HepG2 (cell line): ENCODE results near the gene SFXN5. TPM values are rescaled to one million over a fixed set of nuclear protein-coding genes. Genes with fewer than 3 reads are reported as not detected.

Source experiments
- FOSL1 ChIP-seq: sonication (generic); formaldehyde crosslinking; IDR thresholded peaks from 2 replicates; pipeline ENCODE4 v1.9.0; 2021; ENCODE audit warnings: missing genetic modification reagents, borderline replicate concordance
- FOSL2 ChIP-seq: sonication (generic); formaldehyde crosslinking; IDR thresholded peaks from 2 replicates; pipeline ENCODE4 v1.4.0; 2020; ENCODE audit warnings: missing genetic modification reagents
- GABPA ChIP-seq, 2 experiments: IDR thresholded peaks; 2 replicates each; pipeline ENCODE4 v1.6.1; 2011 to 2016; ENCODE audit warnings: low read depth in 2 of 2, low read length in 1 of 2, missing biosample characterization in 1 of 2, missing genetic modification characterization in 1 of 2
- HDAC1 ChIP-seq: sonication (generic); formaldehyde crosslinking; IDR thresholded peaks from 2 replicates; pipeline ENCODE4 v1.5.1; 2020; ENCODE audit warnings: mild to moderate bottlenecking, missing genetic modification reagents
- HOXA3 ChIP-seq: sonication (generic); formaldehyde crosslinking; IDR thresholded peaks from 2 replicates; pipeline ENCODE4 v1.5.0; 2020; ENCODE audit warnings: missing genetic modification reagents
- HOXA9 ChIP-seq: sonication (generic); formaldehyde crosslinking; IDR thresholded peaks from 2 replicates; pipeline ENCODE4 v1.8.1; 2022; ENCODE audit warnings: missing genetic modification reagents, mild to moderate bottlenecking, moderate library complexity, borderline replicate concordance
- KAT7 ChIP-seq: IDR thresholded peaks from 2 replicates; pipeline ENCODE4 v1.6.1; 2018; ENCODE audit warnings: borderline replicate concordance, missing compliant biosample characterization
- MED8 ChIP-seq: sonication (generic); formaldehyde crosslinking; IDR thresholded peaks from 2 replicates; pipeline ENCODE4 v1.8.1; 2023; ENCODE audit warnings: mild to moderate bottlenecking, missing genetic modification reagents; ENCODE audit not compliant: insufficient replicate concordance
- RAD21 ChIP-seq: fragments of 450-650 bp; formaldehyde crosslinking; IDR thresholded peaks from 2 replicates; pipeline ENCODE4 v1.5.0; 2020; ENCODE audit warnings: mild to moderate bottlenecking
- SETDB1 ChIP-seq: sonication (generic); formaldehyde crosslinking; IDR thresholded peaks from 2 replicates; pipeline ENCODE4 v1.5.1; 2020; ENCODE audit warnings: missing genetic modification reagents, mild to moderate bottlenecking, borderline replicate concordance
- SIX4 ChIP-seq: sonication (generic); formaldehyde crosslinking; IDR thresholded peaks from 2 replicates; pipeline ENCODE4 v1.4.0; 2020; ENCODE audit warnings: missing genetic modification reagents
- SMAD9 ChIP-seq: sonication (generic); formaldehyde crosslinking; IDR thresholded peaks from 2 replicates; pipeline ENCODE4 v1.5.1; 2020; ENCODE audit warnings: mild to moderate bottlenecking, missing genetic modification reagents
- SNRNP70 ChIP-seq: fragments of 200-400 bp; formaldehyde crosslinking; IDR thresholded peaks from 2 replicates; pipeline ENCODE4 v1.6.1; 2017; ENCODE audit warnings: mild to moderate bottlenecking, low read depth, low read length, moderate library complexity
- SRSF4 ChIP-seq: fragments of 200-400 bp; formaldehyde crosslinking; IDR thresholded peaks from one replicate; pipeline ENCODE4 v1.6.1; 2018; ENCODE audit warnings: mild to moderate bottlenecking, low read depth, low read length, moderate library complexity; ENCODE audit not compliant: poor library complexity, severe bottlenecking
- TEAD2 ChIP-seq: sonication (generic); formaldehyde crosslinking; IDR thresholded peaks from 2 replicates; pipeline ENCODE4 v1.9.0; 2021; ENCODE audit warnings: missing genetic modification reagents
- ZEB1 ChIP-seq: IDR thresholded peaks from 2 replicates; pipeline ENCODE4 v1.6.1; 2012; ENCODE audit warnings: mild to moderate bottlenecking, low read depth, inconsistent platforms; ENCODE audit not compliant: insufficient replicate concordance
- polyA plus RNA-seq, 8 experiments: library from polyadenylated mRNA; depleted of rRNA in 3 of 8; stranded (reverse) in 7 of 8; unstranded in 1 of 8; fragments of >200 nt; fragmentation: Illumina TruSeq in 4 of 8; extraction: Trizol in 4 of 8; gene quantifications; 2 replicates each; pipeline versions ENCODE4 v1.2.1 to v1.2.3, GENCODE V29; 2011 to 2016; ENCODE audit warnings: low read depth in 4 of 8, missing spikeins in 1 of 8, mixed read lengths in 1 of 8; ENCODE audit not compliant: insufficient read depth in 1 of 8
- total RNA-seq, 5 experiments: library from RNA; depleted of rRNA; stranded (reverse); fragments of >200 nt; fragmentation: Illumina TruSeq; extraction: Trizol; gene quantifications; 2 replicates each; pipeline ENCODE4 v1.2.3, GENCODE V29; 2016; ENCODE audit warnings: low read depth in 1 of 5
- TF ChIP-seq, protein P1 (sequence below): sonication (generic); formaldehyde crosslinking; IDR thresholded peaks from 2 replicates; pipeline ENCODE4 v1.5.1; 2020; ENCODE audit warnings: mild to moderate bottlenecking, moderate library complexity, missing genetic modification reagents
- TF ChIP-seq, protein P2 (sequence below): sonication (generic); formaldehyde crosslinking; IDR thresholded peaks from 2 replicates; pipeline ENCODE4 v1.4.0; 2020; ENCODE audit warnings: missing genetic modification reagents, borderline replicate concordance
- TF ChIP-seq, protein P3 (sequence below): sonication (generic); IDR thresholded peaks from 2 replicates; pipeline ENCODE4 v1.6.1; 2016; ENCODE audit warnings: low read depth, borderline replicate concordance
- TF ChIP-seq, protein P4 (sequence below): sonication (generic); formaldehyde crosslinking; IDR thresholded peaks from 2 replicates; pipeline ENCODE4 v1.4.0; 2020; ENCODE audit warnings: missing genetic modification reagents, borderline replicate concordance
- TF ChIP-seq, protein P5 (sequence below): sonication (generic); formaldehyde crosslinking; IDR thresholded peaks from 2 replicates; pipeline ENCODE4 v1.5.1; 2020; ENCODE audit warnings: mild to moderate bottlenecking, missing genetic modification reagents, moderate library complexity

The SFXN5 gene
- total and polyA plus RNA-seq, 2 of the 13 experiments (the other 11 are each of a cell fraction or from before 2014, with no cell fraction given) = 34.9 to 37.4 TPM

DNA sequence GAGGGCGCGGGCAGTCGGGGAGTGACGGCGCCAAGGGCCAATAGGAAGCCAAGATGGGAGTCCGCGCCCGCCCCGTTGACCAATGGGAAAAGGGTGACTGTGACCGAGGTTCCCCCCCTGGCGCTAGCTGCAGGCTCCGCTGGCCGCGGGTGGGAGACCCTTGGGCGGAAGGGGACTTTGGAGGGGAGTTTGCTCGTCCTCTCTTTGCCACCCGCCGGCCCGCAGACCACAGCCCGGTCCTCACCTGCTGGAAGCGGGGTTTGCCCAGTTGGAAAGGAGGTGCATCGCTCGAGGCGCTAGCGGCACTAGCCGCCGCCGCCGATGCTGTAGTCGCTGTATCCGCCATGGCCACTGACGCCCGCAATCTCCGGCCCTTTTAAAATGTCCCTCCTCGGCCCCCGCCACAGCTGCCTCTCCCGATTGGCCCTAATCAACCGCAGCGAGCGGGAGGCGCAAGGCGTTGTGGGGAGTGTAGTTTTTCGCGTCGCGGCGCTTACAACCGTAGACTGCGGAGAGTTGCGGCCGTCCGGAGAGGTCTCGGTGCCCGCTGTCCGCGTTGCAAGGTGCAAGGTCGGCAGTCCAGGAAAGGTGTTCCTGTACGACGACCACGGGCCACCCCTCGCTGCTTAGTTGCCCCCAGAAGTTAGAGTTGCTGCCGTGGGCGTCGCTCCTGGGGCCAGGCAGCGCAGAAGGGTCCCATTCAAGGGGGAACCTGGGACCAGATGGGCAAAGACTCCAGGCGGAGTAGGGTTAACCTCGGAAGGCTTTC is at the start of gene SFXN5 (continued):
- TF ChIP-seq, protein P1, sequence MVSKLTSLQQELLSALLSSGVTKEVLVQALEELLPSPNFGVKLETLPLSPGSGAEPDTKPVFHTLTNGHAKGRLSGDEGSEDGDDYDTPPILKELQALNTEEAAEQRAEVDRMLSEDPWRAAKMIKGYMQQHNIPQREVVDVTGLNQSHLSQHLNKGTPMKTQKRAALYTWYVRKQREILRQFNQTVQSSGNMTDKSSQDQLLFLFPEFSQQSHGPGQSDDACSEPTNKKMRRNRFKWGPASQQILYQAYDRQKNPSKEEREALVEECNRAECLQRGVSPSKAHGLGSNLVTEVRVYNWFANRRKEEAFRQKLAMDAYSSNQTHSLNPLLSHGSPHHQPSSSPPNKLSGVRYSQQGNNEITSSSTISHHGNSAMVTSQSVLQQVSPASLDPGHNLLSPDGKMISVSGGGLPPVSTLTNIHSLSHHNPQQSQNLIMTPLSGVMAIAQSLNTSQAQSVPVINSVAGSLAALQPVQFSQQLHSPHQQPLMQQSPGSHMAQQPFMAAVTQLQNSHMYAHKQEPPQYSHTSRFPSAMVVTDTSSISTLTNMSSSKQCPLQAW (CRISPR knock-in tag) = peak; percentile 66; the same call in 1 of the 2 replicates
- TF ChIP-seq FOSL1 (CRISPR knock-in tag) (no peak), FOSL2 (CRISPR knock-in tag) (peak; percentile 37), TEAD2 (CRISPR knock-in tag) (no peak), GABPA (IDR thresholded peaks at IDR 0.05; ENCODE audit: low read depth, low read length) (peak; percentile 36; the same call in 1 of the 2 replicates), GABPA (CRISPR knock-in tag; IDR thresholded peaks at IDR 0.05; ENCODE audit: low read depth) (peak; percentile 77), SNRNP70 (no peak), SRSF4 (no peak), ZEB1 (peak; percentile 80), SIX4 (CRISPR knock-in tag) (no peak), KAT7 (CRISPR knock-in tag) (peak; percentile 56; the same call in 1 of the 2 replicates), HOXA3 (CRISPR knock-in tag) (peak; percentile 33; the same call in 1 of the 2 replicates), SETDB1 (CRISPR knock-in tag) (no peak), SMAD9 (CRISPR knock-in tag) (peak; percentile 92), HOXA9 (no peak; the same call in 1 of the 2 replicates), RAD21 (CRISPR knock-in tag) (peak; percentile 34; the same call in 1 of the 2 replicates), HDAC1 (CRISPR knock-in tag) (peak; percentile 76), MED8 (CRISPR knock-in tag) (no peak)
- TF ChIP-seq, protein P2, sequence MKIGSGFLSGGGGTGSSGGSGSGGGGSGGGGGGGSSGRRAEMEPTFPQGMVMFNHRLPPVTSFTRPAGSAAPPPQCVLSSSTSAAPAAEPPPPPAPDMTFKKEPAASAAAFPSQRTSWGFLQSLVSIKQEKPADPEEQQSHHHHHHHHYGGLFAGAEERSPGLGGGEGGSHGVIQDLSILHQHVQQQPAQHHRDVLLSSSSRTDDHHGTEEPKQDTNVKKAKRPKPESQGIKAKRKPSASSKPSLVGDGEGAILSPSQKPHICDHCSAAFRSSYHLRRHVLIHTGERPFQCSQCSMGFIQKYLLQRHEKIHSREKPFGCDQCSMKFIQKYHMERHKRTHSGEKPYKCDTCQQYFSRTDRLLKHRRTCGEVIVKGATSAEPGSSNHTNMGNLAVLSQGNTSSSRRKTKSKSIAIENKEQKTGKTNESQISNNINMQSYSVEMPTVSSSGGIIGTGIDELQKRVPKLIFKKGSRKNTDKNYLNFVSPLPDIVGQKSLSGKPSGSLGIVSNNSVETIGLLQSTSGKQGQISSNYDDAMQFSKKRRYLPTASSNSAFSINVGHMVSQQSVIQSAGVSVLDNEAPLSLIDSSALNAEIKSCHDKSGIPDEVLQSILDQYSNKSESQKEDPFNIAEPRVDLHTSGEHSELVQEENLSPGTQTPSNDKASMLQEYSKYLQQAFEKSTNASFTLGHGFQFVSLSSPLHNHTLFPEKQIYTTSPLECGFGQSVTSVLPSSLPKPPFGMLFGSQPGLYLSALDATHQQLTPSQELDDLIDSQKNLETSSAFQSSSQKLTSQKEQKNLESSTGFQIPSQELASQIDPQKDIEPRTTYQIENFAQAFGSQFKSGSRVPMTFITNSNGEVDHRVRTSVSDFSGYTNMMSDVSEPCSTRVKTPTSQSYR (CRISPR knock-in tag) = no peak; the same call in 1 of the 2 replicates
- TF ChIP-seq, protein P3, sequence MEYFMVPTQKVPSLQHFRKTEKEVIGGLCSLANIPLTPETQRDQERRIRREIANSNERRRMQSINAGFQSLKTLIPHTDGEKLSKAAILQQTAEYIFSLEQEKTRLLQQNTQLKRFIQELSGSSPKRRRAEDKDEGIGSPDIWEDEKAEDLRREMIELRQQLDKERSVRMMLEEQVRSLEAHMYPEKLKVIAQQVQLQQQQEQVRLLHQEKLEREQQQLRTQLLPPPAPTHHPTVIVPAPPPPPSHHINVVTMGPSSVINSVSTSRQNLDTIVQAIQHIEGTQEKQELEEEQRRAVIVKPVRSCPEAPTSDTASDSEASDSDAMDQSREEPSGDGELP = peak; percentile 97
- TF ChIP-seq, protein P4, sequence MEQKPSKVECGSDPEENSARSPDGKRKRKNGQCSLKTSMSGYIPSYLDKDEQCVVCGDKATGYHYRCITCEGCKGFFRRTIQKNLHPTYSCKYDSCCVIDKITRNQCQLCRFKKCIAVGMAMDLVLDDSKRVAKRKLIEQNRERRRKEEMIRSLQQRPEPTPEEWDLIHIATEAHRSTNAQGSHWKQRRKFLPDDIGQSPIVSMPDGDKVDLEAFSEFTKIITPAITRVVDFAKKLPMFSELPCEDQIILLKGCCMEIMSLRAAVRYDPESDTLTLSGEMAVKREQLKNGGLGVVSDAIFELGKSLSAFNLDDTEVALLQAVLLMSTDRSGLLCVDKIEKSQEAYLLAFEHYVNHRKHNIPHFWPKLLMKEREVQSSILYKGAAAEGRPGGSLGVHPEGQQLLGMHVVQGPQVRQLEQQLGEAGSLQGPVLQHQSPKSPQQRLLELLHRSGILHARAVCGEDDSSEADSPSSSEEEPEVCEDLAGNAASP = peak; percentile 32; the same call in 1 of the 2 replicates
- TF ChIP-seq, protein P5, sequence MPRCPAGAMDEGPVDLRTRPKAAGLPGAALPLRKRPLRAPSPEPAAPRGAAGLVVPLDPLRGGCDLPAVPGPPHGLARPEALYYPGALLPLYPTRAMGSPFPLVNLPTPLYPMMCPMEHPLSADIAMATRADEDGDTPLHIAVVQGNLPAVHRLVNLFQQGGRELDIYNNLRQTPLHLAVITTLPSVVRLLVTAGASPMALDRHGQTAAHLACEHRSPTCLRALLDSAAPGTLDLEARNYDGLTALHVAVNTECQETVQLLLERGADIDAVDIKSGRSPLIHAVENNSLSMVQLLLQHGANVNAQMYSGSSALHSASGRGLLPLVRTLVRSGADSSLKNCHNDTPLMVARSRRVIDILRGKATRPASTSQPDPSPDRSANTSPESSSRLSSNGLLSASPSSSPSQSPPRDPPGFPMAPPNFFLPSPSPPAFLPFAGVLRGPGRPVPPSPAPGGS (CRISPR knock-in tag) = peak; percentile 94
